Parathyroid adenoma (tissue), 2 donors: ENCODE data around the gene SSC4D.
"Not testable (repeated sequence)": the region's sequence is repeated elsewhere in the genome, so short reads cannot be mapped to it uniquely, and the experiment has no call there.

Experiments used
- H2AFZ ChIP-seq: fragments of 300-600 bp; sonication (generic); one replicate; pipeline ENCODE4 v1.7.0; 2017; ENCODE audit warnings: antibody characterized with exemption, mild to moderate bottlenecking
- H3K27ac ChIP-seq: fragments of 300-600 bp; sonication (generic); one replicate; pipeline ENCODE4 v1.7.0; 2017
- H3K27me3 ChIP-seq: fragments of 300-600 bp; sonication (generic); one replicate; pipeline ENCODE4 v1.7.0; 2017; ENCODE audit warnings: low read length; ENCODE audit not compliant: control insufficient read depth, insufficient read depth
- H3K36me3 ChIP-seq: fragments of 300-600 bp; sonication (generic); one replicate; pipeline ENCODE4 v1.7.0; 2017; ENCODE audit warnings: low read length; ENCODE audit not compliant: control insufficient read depth, insufficient read depth
- H3K4me1 ChIP-seq: fragments of 300-600 bp; sonication (generic); one replicate; pipeline ENCODE4 v1.7.0; 2017; ENCODE audit warnings: control low read depth
- H3K4me2 ChIP-seq: fragments of 300-600 bp; sonication (generic); one replicate; pipeline ENCODE4 v1.7.0; 2017; ENCODE audit warnings: low read length
- H3K4me3 ChIP-seq: fragments of 300-600 bp; sonication (generic); one replicate; pipeline ENCODE4 v1.7.0; 2017; ENCODE audit warnings: low read depth, low read length
- H3K79me2 ChIP-seq: fragments of 300-600 bp; sonication (generic); one replicate; pipeline ENCODE4 v1.7.0; 2017; ENCODE audit warnings: control low read depth
- H3K9ac ChIP-seq: fragments of 300-600 bp; sonication (generic); one replicate; pipeline ENCODE4 v1.7.0; 2017; ENCODE audit warnings: mild to moderate bottlenecking
- H3K9me3 ChIP-seq: fragments of 300-600 bp; sonication (generic); one replicate; pipeline ENCODE4 v1.7.0; 2017; ENCODE audit warnings: low read length; ENCODE audit not compliant: control insufficient read depth
- TF ChIP-seq, protein P1 (sequence below): fragments of 300-600 bp; sonication (generic); IDR thresholded peaks from one replicate; pipeline ENCODE4 v1.7.0; 2017; ENCODE audit warnings: antibody characterized with exemption, mild to moderate bottlenecking
- donor health status: primary hyperparathyroidism.

Gene SSC4D

GRCh38 chr7:76424413-76425111, 15.1 kb upstream of the SSC4D start, which contains the start of gene ZP3:
Gene ZP3 (plus strand): TSS chr7:76424950. CDS start chr7:76424965, 15 bp downstream.
- Histone ChIP-seq H3K4me3 (no peak within 1 kb of the TSS), H3K27me3 (no peaks in the 10 kb centered on the region), H2AFZ (no peak within 1 kb of the TSS), H3K36me3 (no peaks in the 10 kb centered on the region), H3K4me1 (no peaks in the 10 kb centered on the region), H3K9me3 (no peaks in the 10 kb centered on the region), H3K27ac (no peak within 1 kb of the TSS), H3K79me2 (no peaks in the 10 kb centered on the region), H3K4me2 (no peak within 1 kb of the TSS), H3K9ac (no peak within 1 kb of the TSS)
- TF ChIP-seq, protein P1, sequence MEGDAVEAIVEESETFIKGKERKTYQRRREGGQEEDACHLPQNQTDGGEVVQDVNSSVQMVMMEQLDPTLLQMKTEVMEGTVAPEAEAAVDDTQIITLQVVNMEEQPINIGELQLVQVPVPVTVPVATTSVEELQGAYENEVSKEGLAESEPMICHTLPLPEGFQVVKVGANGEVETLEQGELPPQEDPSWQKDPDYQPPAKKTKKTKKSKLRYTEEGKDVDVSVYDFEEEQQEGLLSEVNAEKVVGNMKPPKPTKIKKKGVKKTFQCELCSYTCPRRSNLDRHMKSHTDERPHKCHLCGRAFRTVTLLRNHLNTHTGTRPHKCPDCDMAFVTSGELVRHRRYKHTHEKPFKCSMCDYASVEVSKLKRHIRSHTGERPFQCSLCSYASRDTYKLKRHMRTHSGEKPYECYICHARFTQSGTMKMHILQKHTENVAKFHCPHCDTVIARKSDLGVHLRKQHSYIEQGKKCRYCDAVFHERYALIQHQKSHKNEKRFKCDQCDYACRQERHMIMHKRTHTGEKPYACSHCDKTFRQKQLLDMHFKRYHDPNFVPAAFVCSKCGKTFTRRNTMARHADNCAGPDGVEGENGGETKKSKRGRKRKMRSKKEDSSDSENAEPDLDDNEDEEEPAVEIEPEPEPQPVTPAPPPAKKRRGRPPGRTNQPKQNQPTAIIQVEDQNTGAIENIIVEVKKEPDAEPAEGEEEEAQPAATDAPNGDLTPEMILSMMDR, result no peak

- Histone ChIP-seq H3K27ac (no peak overlapping the region), H3K79me2 (no peaks in the 10 kb centered on the region), H2AFZ (no peak overlapping the region)
These were observed 14.3 kb upstream of the SSC4D start for GRCh38 chr7:76423666-76424412.

DNA sequence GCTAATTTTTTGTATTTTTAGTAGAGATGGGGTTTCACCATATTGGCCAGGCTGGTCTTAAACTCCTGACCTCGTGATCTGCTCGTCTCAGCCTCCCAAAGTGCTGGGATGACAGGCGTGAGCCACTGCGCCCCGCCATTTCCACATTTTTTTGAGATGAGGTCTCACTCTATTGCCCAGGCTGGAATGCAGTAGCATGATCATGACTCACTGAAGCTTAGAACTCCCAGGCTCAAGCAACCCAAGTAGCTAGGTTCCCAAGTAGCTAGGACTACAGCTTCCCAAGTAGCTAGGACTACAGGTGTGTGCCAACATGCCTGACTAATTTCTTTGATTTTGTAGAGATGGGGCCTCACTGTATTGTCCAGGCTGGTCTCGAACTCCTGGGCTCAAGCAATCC, 11.6 kb upstream of the SSC4D start:
- not testable (repeated sequence) for H3K4me1 ChIP-seq, H3K27me3 ChIP-seq, H3K4me2 ChIP-seq, H2AFZ ChIP-seq, H3K9ac ChIP-seq, H3K79me2 ChIP-seq, H3K36me3 ChIP-seq, H3K27ac ChIP-seq, H3K4me3 ChIP-seq, H3K9me3 ChIP-seq

More at GRCh38 chr7:76423666-76424412, 14.3 kb upstream of the SSC4D start:
- TF ChIP-seq, protein P1, result no peak
- Histone ChIP-seq H3K9me3 (no peaks in the 10 kb centered on the region), H3K4me3 (no peak overlapping the region), H3K4me2 (no peak overlapping the region), H3K36me3 (no peaks in the 10 kb centered on the region), H3K4me1 (no peaks in the 10 kb centered on the region), H3K27me3 (no peaks in the 10 kb centered on the region), H3K9ac (no peak overlapping the region)

DNA sequence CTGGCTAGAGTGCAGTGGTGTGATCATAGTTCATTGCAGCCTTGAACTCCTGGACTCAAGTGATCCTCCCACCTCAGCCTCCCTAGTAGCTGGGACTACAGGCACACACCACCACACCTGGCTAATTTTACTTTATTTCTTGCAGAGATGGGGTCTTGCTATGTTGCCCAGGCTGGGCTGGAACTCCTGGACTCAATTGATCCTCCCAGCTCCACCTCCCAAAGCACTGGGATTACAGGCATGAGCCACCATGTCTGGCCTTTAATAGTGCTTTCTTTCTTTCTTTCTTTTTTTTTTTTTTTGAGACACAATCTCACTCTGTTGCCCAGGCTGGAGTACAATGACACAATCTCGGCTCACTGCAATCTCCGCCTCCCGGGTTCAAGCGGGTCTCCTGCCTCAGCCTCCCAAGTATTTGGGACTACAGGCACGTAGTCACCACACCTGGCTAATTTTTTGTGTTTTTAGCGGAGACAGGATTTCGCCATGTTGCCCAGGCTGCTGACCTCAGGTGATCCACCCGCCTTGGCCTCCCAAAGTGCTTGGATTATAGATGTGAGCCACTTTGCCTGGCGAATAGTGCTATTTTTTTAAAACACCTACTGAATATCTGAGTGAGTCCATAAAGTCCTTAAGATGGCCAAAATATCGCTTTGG, 8.3 kb upstream of the SSC4D start:
- not testable (repeated sequence) for H3K36me3 ChIP-seq, H3K27me3 ChIP-seq, H3K9ac ChIP-seq, H3K27ac ChIP-seq, H3K4me1 ChIP-seq, H3K4me2 ChIP-seq, H3K9me3 ChIP-seq, H2AFZ ChIP-seq, H3K79me2 ChIP-seq, H3K4me3 ChIP-seq

DNA sequence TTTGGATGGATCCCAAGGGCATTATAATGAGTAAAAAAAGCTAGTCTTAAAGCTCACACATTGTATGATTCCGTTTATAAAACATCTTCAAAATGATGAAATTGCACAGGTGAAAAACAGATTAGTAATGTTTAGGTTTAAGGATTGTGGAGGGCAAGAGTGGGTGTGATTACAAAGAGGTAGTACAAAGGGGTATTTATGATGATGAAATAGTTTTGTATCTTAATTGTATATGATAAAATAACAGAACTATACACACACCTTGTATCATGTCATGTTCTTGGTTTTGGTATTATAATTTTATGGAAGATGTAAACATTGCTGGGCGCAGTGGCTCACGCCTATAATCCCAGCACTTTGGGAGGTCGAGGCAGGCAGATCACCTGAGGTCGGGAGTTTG, 2.8 kb upstream of the SSC4D start:
- Histone ChIP-seq H2AFZ (no peak overlapping the region), H3K9ac (no peak overlapping the region), H3K79me2 (no peaks in the 10 kb centered on the region), H3K9me3 (no peaks in the 10 kb centered on the region), H3K27me3 (no peaks in the 10 kb centered on the region), H3K4me1 (peaks cover 5% of the 10 kb centered on the region), H3K4me3 (no peak overlapping the region), H3K36me3 (no peaks in the 10 kb centered on the region), H3K27ac (no peak overlapping the region), H3K4me2 (no peak overlapping the region)
- TF ChIP-seq, protein P1, result no peak
